Frontal cortex (tissue), 4 donors: ENCODE data around the gene FBXW5. TPM values are rescaled to one million over a fixed set of nuclear protein-coding genes. Genes with fewer than 3 reads are reported as not detected.
A peak's percentile ranks its signal among the peaks of the same experiment; 100 is the strongest.

ENCODE experiments used
- DNase-seq, 2 donors: peaks; one replicate each; pipeline ENCODE4 v3.0.0; 2012; ENCODE audit warnings: low spot score in 2 of 2
- FAIRE-seq: peaks from 2 replicates; lab custom pipeline; 2012; peaks lifted over from hg19 to GRCh38; lab: Jason Lieb, UNC
- total RNA-seq: library from RNA; depleted of rRNA; stranded (reverse); fragments of >200 nt; gene quantifications from one replicate; pipeline ENCODE4 v1.2.3, GENCODE V29; 2014
- donor health status: control.
- donor health status: control.
- donor health status: control.

FBXW5 gene, protein sequence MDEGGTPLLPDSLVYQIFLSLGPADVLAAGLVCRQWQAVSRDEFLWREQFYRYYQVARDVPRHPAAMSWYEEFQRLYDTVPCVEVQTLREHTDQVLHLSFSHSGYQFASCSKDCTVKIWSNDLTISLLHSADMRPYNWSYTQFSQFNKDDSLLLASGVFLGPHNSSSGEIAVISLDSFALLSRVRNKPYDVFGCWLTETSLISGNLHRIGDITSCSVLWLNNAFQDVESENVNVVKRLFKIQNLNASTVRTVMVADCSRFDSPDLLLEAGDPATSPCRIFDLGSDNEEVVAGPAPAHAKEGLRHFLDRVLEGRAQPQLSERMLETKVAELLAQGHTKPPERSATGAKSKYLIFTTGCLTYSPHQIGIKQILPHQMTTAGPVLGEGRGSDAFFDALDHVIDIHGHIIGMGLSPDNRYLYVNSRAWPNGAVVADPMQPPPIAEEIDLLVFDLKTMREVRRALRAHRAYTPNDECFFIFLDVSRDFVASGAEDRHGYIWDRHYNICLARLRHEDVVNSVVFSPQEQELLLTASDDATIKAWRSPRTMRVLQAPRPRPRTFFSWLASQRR
- total RNA-seq: 62.4 TPM

DNA sequence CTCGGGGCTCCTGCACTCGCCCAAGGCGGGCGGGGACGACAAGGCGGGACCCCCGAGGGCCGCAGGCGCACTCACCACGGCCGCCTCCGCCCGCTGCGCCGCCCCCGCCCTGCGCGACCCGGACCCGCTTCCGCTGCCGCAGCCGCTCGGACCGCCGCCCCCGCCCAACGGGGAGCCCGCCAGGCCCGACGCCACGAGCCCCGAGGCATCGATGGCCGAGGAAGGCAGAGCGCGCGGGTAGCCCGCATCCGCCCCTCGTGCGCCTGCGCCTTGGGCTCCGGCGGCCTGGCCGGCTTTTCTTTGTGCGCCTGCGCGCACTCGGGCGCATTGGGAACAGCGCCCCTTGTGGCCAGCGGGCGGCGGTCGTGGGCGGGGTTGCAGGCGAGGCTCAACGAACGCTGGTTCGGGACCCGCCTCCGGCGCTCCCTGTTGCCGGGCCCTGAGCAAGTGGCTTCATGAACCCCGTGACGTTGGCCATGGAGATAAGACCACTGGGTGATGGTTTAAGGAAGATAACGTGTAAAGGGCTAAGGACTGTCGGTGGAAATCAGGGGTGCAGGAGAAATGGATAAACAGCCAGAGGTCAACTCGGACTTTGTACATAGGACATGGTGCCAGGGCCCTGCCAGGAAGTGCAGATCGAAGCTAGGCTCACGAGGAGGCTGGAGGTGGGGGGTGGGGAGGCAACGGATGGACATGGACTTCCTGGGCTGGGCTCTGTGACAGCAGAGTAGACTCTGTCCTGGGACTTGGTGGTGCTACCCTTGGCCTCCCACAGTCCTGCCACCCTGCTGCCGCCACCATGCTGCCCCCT lies at the start of gene FBXW5, which contains the start of gene C8G:
Gene FBXW5 (minus strand): TSS at position 220 of the 814 bp plus-strand sequence. CDS start 655 bp downstream, outside the sequence.
Gene C8G (plus strand): TSS at position 725 of the 814 bp plus-strand sequence. CDS start 78 bp downstream, at position 803.
- DNase-seq: peak; percentile 99 to 100

DNA sequence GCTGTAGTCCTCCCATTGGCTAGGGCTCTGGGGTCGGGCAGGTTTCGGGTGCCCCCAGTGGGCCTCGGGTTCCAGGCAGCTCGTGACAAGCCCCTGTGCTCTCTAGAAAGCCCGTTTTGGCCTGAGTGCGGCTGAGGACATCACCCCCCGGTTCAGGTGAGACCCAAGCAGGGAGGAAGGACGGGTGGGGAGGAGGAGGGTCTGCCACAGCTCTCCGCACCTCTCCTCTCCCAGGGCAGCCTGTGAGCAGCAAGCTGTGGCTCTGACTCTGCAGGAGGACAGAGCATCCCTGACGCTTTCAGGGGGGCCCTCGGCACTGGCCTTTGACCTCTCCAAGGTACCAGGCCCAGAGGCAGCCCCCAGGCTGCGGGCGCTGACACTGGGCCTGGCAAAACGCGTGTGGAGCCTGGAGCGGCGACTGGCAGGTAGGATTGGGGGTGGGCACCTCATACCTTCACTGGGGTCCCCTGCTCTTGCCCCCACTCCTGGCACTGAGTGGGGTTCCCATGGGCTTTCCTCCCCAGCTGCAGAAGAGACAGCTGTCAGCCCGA lies 48.4 kb upstream of the FBXW5 start:
- DNase-seq: no peak
- no peak for FAIRE-seq

More for the DNA sequence above, at the start of gene FBXW5, which contains the start of gene C8G:
- no peak for FAIRE-seq

DNA sequence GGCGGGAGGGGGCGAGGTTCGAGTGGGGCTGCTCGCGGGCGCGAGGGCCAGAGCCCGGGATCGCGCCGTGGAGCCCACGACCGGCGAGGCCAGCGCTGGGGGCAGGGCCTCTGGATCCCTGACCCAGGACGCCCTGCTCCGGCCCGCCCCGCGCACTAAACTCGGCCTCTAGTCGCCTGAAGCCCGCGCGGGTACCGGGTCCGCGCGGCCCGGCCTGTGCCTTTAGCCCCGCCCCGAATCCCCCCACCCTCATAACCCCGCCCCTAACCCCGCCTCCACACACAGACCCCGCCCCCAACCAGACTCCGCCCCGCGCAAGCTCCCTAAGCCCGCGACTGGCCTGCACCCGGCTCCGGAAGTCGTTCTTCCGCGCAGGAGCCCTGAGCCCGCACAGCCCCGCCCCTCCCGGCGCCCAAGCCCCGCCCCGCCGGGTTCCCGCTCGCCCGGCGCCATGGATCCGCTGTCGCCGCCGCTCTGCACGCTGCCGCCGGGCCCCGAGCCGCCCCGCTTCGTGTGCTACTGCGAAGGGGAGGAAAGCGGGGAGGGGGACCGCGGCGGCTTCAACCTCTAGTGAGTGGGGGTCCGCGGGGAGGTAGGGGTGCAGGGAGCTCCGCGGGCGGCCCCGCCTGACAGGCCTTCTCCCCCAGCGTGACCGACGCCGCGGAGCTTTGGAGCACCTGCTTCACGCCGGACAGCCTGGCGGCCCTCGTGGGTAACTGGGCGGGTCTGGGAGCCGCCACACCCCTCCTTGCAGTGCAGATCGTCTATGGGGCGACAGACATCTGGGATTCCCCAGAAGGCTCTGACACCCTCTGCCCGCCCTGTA lies 47.7 kb upstream of the FBXW5 start, which contains the start of gene PAXX:
Gene PAXX (plus strand): TSS at position 430 of the 826 bp plus-strand sequence. CDS start 22 bp downstream, at position 452.
- FAIRE-seq: no peak
- peak; percentile 98 to 99 for DNase-seq

DNA sequence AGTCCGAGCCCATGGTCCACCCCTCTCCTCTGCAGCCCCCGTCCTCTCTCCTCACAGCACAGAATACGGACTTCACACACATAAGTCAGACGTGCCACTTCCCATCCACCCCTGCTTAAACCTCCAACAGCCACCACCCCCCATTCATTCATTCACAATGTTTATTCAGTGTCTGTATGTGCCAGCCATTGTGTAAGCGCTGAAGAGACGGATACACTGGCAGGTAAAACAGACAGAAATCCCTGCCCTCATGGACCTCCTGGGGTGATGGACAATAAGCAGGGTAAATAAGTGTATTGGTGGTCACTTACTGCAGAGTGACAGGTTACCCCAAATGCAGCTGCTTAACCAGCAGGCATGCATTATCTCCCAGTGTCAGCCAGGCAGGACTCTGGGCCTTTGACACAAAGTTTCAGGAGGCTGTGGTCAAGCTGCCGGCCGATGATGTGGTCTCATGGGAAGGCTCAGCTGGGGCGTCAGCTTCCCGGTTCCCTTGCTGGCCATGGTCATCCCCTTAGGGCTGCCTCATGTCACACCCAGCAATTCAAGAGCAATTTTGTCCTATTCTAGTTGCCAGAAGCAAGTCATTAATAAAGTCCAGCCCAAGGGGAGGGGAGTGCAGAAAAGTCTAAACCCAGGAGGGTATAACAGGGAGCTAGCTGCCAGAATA lies 45.8 kb upstream of the FBXW5 start:
- FAIRE-seq (no peak), DNase-seq (no peak)

DNA sequence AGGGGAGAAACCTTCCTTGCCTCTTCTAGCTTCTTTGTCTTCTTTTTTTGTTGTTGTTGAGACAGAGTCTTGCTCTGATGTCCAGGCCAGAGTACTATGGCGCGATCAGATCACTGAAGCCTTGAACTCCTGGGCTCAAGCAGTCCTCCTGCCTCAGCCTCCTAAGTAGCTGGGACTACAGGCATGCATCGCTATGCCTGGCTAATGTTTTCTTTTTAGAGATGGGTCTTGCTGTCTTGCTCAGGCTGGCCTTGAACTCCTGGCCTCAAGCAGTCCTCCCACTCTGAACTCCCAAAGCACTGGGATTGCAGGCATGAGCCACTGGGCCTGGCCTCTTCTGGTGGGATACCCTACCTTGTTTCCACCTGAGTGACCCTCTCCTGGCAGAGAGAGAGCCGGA lies 44.3 kb upstream of the FBXW5 start:
- DNase-seq: no peak
- FAIRE-seq: no peak

DNA sequence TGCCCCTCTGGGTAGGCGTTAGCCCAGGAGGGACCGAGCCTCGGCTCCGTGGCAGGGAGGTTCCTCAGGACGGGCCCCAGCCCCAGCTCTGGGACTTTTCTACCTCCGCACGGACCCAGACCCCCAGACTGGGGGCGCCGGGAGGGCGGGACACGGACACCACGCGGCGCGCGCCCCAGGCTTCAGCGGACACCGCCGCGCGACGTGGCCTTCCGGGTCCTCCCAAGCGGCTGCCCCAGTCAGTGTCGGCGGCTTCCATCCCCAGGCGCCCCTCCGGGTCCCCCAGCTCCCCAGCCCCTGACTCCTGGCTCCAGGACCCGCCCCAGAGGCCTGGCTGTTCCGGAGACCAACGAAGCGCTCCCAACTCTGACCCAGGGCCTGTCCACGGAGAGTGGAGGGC lies 41.3 kb upstream of the FBXW5 start:
- DNase-seq (no peak), FAIRE-seq (no peak)

DNA sequence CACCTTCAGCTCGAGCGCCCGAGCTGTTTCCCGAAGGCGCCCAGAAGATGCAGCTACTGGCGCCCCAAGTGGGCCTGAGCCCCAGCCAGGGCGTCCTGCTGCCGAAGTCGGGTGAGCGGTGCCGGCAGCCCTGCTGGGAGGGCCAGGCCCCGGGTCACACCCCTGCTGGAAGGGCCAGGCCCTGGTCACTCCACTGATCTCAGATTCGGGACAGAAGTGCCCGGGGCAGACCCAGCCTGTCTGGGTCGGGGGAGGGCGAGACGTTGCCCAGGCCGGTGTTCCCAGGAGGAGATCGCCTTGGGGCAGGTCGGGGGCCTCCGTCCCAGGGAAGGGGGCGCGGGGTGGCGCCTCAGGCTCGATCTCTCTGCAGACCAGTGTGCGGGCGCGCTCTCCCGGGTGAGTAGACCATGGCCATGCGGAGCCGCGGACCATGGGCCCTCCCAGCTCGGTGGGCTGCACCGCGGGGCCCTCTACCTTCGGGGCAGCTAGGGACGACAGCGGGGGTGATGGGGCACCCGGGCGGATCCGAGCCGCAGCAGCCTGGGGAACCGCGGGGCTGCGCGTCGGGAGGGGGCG lies 40.6 kb upstream of the FBXW5 start:
- FAIRE-seq: no peak
- DNase-seq: no peak

DNA sequence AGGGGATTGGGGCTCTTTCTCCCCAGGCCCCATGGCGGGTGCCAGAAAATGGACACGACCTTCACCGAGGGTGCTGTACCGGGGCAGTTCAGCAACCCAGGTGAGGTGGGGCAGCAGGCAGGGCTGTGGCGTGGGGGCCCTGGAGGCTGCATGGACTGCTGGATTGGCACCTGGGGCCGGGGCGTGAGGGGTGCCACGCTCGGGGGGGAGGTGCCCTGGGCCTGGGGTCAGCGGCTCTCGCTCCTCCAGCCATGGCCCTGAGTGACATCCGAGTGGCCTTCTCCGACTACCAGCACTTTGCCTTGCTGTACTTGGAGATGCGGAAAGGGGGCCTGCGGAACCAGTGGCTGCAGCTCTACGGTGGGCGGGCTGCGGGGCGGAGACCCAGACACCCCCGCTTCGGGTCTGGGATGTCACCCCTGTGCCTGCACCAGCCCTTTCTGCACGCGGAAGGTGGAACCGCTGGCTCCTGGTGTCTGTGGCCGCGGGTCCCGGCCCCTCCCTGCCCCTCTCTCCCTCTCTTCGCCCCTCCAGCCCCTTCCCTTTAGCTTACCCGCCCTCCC lies 40.0 kb upstream of the FBXW5 start:
- DNase-seq: no peak
- no peak for FAIRE-seq

DNA sequence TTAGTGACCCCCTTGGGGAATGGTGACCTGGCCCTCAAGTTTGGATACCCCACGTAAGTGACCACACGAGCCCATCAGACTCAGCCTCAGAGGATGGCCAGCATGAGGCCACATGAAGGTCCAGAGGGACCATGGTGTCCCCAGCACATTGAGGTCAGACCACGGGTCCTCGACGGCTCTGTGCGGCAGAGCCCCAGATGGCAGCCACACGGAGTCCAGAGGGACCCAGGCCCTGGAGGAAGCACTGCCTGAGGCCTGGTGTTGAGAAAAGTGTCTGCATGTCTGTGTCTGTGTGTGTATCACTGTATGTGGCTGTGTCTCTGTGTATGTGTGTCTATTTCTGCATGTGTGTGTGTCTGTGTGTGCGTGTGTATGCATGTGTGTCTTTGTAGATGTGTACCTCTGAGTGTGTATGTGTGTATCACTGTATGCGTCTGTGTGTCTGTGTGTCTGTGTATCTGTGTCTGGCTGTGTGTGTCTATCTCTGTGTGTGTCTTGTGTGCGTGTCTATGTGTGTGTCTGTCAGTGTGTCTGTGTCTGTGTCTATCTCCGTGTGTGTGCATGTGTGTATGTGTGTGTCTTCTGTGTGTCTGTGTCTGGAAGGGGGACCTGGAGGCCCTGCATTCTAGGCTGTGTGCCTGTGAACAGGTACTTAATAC lies 39.2 kb upstream of the FBXW5 start:
- DNase-seq: no peak
- no peak for FAIRE-seq

DNA sequence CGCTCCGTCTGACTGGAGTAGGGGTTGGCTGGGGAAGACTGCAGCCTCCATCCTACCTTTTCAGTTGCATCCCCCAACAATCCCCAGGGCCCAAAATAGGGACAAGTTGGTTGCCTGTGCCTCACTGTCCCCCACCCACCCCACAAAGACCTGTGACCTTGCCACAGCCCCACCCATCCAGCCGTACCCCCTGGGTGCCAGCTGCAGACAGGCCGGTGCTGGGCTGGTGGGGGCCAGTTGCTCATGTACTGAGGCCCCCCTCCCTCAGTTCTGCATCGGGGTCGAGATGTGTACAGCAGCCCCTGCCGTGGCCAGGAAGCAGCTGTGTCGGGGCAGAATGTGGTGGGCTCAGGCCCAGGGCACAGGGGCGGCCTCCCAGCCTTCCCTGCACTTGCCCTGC lies 38.6 kb upstream of the FBXW5 start:
- DNase-seq (no peak), FAIRE-seq (no peak)

DNA sequence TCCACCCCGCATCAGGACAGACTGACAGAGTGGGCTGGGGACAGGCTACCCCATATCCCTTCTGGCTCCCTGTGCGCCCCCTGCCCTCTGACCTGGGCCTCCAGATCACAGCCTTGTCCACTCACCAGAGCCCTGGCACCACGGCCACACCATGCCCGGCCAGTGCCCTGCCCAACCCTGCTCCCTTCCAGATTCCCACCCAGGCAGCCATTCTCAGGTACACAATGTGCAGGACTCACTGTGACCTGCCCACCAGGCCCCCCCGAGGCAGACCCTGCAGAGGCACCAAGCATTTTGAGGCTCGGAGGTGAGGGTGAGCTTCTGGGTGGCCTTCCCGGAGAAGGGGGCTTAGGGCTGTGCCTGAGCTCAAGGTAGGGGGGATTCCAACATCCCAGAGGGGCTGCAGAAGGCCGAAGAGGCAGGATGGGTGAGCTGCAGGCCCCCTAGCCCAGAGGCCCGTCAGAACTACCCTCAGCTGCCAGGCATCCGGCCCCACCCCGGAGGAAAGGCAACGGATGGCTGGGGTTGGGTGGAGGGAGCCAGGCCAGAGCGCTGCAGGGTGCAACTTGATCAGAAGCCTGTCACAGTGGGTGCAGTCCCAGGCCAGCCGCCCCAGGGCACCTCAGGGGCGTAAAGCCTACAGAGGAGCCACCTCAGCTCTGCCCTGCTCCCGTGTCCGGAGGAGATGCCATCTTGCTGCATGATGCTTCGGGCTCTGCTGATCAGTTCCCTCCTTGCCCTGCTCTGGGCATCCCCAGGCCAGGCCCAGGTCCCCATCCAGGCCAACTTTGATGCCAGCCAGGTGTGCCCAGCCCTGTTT lies 37.9 kb upstream of the FBXW5 start, which contains the start of gene LCNL1:
Gene LCNL1 (plus strand): TSS at position 762 of the 820 bp plus-strand sequence. CDS start 594 bp downstream, outside the sequence.
- DNase-seq (no peak), FAIRE-seq (no peak)

DNA sequence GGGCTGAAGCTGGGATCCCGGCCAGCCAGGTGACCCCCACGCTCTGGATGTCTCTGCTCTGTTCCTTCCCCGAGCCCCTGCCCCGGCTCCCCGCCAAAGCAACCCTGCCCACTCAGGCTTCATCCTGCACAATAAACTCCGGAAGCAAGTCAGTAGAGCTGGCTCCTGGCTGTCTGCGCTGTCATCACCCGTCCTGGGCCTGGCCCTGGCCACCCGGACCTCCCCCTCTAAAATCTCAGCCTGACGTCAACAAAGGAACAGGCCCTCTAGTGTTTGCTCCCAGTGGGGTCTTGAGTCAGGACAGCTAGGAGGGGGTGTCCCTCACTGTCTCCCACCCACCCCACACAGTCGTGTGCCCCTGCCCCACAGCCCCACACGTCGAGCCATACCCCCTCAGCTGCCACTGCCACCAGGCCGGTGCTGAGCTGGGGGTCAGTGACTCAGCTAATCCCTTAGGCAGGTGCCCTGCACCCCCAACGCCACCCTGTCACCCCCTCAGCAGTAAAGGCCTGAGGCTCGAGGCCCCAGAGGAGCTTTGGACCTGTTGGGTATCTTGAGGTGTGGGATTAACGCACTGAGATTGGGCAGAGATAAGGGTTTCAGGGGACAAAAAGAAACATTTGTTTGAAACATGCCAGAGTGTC lies 37.2 kb upstream of the FBXW5 start:
- DNase-seq: peak in 1 of 2 donors; percentile 71

DNA sequence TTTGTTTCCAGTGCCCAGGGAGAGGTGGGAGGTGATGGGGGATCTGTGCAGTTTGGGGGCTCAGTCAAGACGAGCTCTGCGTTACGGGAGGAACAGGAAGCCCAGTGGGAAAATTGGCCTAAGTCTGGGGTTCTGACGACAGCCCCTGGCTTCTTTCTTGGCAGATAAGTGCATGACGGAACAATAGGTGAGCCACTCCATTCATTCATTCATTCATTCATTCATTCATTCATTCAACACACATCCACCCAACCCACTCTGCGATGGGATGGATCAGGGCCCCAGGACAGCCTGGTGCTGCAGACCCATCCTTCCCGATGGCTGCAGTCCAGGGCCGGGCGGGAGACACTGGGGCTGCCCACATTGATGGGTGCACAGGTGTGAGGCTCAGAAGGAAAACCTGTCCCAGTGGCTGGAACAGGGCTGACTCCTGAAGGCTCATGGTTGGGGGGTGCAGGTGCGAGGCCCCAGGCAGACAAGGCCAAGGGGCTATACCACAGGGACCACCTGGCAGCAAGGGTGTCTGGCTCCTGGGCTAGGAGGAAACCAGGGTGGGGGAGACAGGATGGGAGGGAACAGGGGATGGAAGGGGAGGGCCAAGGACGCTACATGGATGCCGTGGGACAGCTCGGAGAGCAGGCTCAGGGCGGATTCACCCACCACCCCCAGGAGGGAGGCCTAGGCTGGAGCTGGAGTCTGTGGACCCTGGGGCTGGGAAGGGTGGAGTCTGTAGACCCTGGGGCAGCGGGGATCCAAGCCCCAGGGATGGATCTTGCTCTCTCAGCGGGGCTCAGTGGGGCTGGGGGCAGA lies 36.3 kb upstream of the FBXW5 start:
- no peak for FAIRE-seq
- no peak for DNase-seq

More for the DNA sequence above, 37.2 kb upstream of the FBXW5 start:
- no peak for FAIRE-seq

DNA sequence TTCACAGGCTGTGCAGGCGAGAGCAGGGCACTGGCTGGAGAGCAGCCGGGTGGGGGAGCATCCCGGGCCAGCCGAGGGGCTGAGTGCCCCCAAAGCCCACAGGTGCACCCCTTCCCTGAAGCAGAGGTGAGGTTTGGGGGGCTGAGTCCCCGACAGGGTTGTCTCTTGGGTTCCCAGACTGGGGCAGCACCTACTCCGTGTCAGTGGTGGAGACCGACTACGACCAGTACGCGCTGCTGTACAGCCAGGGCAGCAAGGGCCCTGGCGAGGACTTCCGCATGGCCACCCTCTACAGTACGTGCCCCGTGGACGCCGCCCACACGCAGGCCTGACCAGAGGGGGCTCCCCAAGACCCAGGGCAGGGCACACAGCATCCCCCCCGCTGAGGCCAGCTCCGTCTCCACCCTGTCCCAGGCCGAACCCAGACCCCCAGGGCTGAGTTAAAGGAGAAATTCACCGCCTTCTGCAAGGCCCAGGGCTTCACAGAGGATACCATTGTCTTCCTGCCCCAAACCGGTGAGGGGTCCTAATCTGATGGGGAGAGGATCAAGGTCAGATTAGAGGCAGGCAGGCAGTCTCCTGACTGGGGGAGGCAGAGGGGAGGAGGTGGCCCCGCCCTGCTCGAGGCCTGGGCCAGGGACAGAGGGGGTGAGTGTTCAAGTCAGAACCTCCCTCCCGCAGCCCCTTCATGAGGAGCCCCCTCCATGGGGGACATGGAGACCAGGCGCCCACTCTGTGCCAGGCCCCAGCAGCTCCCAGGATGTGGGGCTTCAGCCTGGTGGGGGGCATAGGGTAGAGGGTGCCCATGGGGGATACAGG lies 35.4 kb upstream of the FBXW5 start:
- DNase-seq: no peak
- no peak for FAIRE-seq
